Upper lobe of left lung (tissue), 4 donors: ENCODE data around the gene DDX6.
"Not testable (repeated sequence)": the region's sequence is repeated elsewhere in the genome, so short reads cannot be mapped to it uniquely, and the experiment has no call there.

ENCODE experiments used
- POLR2A ChIP-seq, 4 donors: fragments of 450-650 bp; IDR thresholded peaks; one replicate each; pipeline ENCODE4 v1.5.1; 2016 to 2017; ENCODE audit warnings: antibody characterized with exemption in 4 of 4, mild to moderate bottlenecking in 2 of 4
- POLR2AphosphoS5 ChIP-seq, 2 donors: sonication (generic); formaldehyde crosslinking; IDR thresholded peaks; one replicate each; pipeline ENCODE4 v1.5.1; 2017; ENCODE audit warnings: antibody characterized with exemption in 2 of 2
- TF ChIP-seq, protein P1 (sequence below), 6 experiments: fragments of 450-650 bp in 4 of 6; fragments of 200-600 bp in 2 of 6; sonication (generic) in 2 of 6; IDR thresholded peaks; one replicate each; pipeline ENCODE4 v1.5.1; 2016 to 2019; ENCODE audit warnings: antibody characterized with exemption in 6 of 6

DNA sequence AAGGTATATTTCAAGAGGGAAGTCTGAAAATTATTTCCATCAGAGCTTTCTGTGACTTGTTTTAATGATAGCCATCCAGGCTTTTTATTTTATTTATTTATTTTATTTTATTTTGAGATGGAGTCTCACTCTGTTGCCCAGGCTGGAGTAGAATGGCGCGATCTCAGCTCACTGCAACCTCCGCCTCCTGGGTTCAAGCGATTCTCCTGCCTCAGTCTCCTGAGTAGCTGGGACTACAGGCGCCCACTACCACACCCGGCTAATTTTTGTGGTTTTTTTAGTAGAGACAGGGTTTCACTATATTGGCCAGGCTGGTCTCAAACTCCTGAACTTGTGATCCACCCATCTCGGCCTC is 29.0 kb upstream of the DDX6 start:
- TF ChIP-seq, protein P1, sequence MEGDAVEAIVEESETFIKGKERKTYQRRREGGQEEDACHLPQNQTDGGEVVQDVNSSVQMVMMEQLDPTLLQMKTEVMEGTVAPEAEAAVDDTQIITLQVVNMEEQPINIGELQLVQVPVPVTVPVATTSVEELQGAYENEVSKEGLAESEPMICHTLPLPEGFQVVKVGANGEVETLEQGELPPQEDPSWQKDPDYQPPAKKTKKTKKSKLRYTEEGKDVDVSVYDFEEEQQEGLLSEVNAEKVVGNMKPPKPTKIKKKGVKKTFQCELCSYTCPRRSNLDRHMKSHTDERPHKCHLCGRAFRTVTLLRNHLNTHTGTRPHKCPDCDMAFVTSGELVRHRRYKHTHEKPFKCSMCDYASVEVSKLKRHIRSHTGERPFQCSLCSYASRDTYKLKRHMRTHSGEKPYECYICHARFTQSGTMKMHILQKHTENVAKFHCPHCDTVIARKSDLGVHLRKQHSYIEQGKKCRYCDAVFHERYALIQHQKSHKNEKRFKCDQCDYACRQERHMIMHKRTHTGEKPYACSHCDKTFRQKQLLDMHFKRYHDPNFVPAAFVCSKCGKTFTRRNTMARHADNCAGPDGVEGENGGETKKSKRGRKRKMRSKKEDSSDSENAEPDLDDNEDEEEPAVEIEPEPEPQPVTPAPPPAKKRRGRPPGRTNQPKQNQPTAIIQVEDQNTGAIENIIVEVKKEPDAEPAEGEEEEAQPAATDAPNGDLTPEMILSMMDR (IDR thresholded peaks at IDR 0.05), result not testable (repeated sequence)
- TF ChIP-seq POLR2AphosphoS5, POLR2A (IDR thresholded peaks at IDR 0.05): not testable (repeated sequence)
